Right cardiac atrium (tissue), 5 donors: ENCODE measurements around the gene SLX9. TPM values are rescaled to one million over a fixed set of nuclear protein-coding genes. Genes with fewer than 3 reads are reported as not detected.
A peak's percentile ranks its signal among the peaks of the same experiment; 100 is the strongest.
"Not testable (repeated sequence)": the region's sequence is repeated elsewhere in the genome, so short reads cannot be mapped to it uniquely, and the experiment has no call there.

Source experiments
- ATAC-seq, 2 donors: fragments of 200-7000 bp; cut with Tn5 transposase; one replicate each; pipeline versions ENCODE4 v1.8.0 to v1.9.1; 2020; ENCODE audit warnings: moderate library complexity in 2 of 2, mild to moderate bottlenecking in 1 of 2
- DNase-seq, 3 donors: peaks; one replicate each; pipeline ENCODE4 v3.0.0-alpha.2; 2020
- H3K27ac ChIP-seq: one replicate; pipeline ENCODE4 v1.5.1; 2013; ENCODE audit warnings: mild to moderate bottlenecking, low read length, control low read depth, moderate library complexity
- H3K27me3 ChIP-seq: one replicate; pipeline ENCODE4 v1.6.1; 2013; ENCODE audit not compliant: control insufficient read depth, insufficient read depth
- H3K4me1 ChIP-seq: one replicate; pipeline ENCODE4 v1.6.1; 2013; ENCODE audit warnings: low read length; ENCODE audit not compliant: control insufficient read depth, insufficient read depth
- H3K4me3 ChIP-seq: one replicate; pipeline ENCODE4 v1.5.1; 2013; ENCODE audit warnings: low read length, control low read depth
- H3K9me3 ChIP-seq: one replicate; pipeline ENCODE4 v1.6.1; 2013; ENCODE audit warnings: low read length; ENCODE audit not compliant: control insufficient read depth
- WGBS: extraction: QIAGEN DNeasy Blood & Tissue Kit; methylation state at CpG from one replicate; pipeline ENCODE4 v1.1.7; 2013; 5-methylcytosine and 5-hydroxymethylcytosine counted together
- intact Hi-C, 4 donors: fragments of 100-400 bp; cut with DNase I; formaldehyde crosslinking; loops; one replicate each; pipeline versions ENCODE4 v1.11.0 to v1.14.0; 2022 to 2023
- polyA plus RNA-seq: library from polyadenylated mRNA; stranded (reverse); fragments of 200-250 nt; gene quantifications from one replicate; pipeline ENCODE4 v1.2.3, GENCODE V29; 2013
- total RNA-seq, 4 donors: library from RNA; stranded (reverse); fragmentation: NEBNext Ultra II Directional; extraction: Animal tissue kit (Norgen Biotek cat#: 25700); gene quantifications; one replicate each; pipeline ENCODE4 v1.2.1, GENCODE V29; 2021
- donor health status: healthy with polysubstance abuse.
- donor health status: DM: no; HTN: yes; CAD: no.
- donor health status: DM: no; HTN: no; CAD: no.
- donor health status: DM: no; HTN: yes; CAD: no; lungs with severe emphysema.
- donor health status: DM: yes; HTN: yes; CAD: no.

SLX9 gene
- total and polyA plus RNA-seq, 5 donors: 19.2 to 26.5 (median 25.1) TPM

DNA sequence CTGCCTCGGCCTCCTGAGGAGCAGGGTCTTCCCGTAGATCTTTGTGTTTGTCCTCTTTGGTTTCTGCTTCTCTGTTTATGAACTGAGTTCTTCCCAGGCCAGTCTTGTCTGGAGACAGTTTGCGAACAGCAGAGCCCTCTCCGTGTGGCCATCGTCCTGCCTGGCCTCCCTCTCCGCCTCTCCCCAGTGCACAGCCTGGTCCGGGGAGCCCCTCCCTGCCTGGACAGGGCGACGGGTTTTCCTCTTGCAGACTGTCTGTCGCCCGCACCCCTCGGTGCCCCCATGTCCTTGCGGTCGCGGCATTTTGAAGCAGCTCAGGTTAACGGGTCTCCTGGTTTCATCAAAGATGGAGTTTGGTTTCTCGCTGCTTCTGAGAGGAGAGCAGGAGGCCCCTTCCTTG lies 34.8 kb downstream of the SLX9 start:
- Histone ChIP-seq H3K27me3 (no peaks in the 10 kb centered on the region), H3K9me3 (no peaks in the 10 kb centered on the region), H3K27ac (no peak overlapping the region), H3K4me1 (no peaks in the 10 kb centered on the region), H3K4me3 (no peak overlapping the region)
- ATAC-seq (no peak), DNase-seq (no peak)
- intact Hi-C loops: no loop called here
- 95% methylated on average over 17 of the region's 17 CpGs for WGBS

- Histone ChIP-seq H3K4me1 (peaks cover 1% of the 10 kb centered on the region), H3K4me3 (no peak overlapping the region), H3K27me3 (no peaks in the 10 kb centered on the region), H3K27ac (no peak overlapping the region), H3K9me3 (no peaks in the 10 kb centered on the region)
- no peak for DNase-seq
- ATAC-seq: peak; percentile 30 to 46
- 82% methylated on average over 42 of the region's 42 CpGs for WGBS
- intact Hi-C loops: no loop called here
Measured at GRCh38 chr21:44975720-44976555, 36.1 kb downstream of the SLX9 start.

GRCh38 chr21:44976556-44977393 lies 36.9 kb downstream of the SLX9 start:
- not testable (repeated sequence) for DNase-seq, ATAC-seq, H3K27ac ChIP-seq

DNA sequence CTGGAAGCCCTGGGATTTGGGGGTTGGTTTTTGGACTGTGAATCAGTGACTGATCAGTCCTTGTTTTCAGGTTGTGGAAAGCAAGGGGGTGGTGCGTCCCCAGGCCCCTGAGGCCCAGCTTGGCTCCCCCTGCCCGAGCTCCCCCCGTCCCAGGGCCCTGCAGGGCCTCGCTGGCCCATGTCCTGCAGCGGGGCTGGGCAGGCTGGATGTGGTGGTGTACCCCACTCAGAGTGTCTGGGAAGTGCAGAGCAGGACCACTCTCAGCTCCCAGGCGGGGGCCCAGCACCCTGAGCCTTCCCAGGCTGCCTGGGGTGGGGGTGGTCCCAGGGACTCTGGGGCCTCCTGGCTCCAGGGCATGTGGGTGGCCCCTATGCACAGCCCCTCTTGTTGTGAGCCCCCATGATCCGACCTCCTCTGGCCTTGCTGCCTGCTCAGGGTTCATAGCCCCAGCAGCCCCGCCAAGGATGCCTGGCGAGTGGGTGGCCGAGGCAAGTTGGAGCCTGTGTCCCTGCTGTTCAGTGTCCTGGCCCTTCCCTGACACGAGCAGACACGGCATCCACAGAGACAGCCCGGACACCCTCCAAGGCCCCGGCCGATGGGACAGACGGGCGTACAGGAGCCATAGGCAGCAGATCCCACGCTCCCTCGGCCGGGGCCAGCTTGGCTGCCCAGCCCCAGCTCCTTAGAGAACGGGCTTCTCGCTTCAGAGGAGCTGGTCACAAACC lies 37.9 kb downstream of the SLX9 start:
- 95% methylated on average over 22 of the region's 22 CpGs for WGBS
- Histone ChIP-seq H3K4me3 (no peak overlapping the region), H3K27ac (no peak overlapping the region), H3K4me1 (peaks cover 2% of the 10 kb centered on the region), H3K9me3 (no peaks in the 10 kb centered on the region), H3K27me3 (no peaks in the 10 kb centered on the region)
- intact Hi-C loops: no loop called here
- DNase-seq (no peak), ATAC-seq (no peak)

More at GRCh38 chr21:44976556-44977393, 36.9 kb downstream of the SLX9 start:
- H3K4me3 ChIP-seq, intact Hi-C loops, H3K9me3 ChIP-seq, H3K27me3 ChIP-seq, H3K4me1 ChIP-seq: not testable (repeated sequence)
- WGBS: 89% methylated on average over 25 of the region's 25 CpGs

DNA sequence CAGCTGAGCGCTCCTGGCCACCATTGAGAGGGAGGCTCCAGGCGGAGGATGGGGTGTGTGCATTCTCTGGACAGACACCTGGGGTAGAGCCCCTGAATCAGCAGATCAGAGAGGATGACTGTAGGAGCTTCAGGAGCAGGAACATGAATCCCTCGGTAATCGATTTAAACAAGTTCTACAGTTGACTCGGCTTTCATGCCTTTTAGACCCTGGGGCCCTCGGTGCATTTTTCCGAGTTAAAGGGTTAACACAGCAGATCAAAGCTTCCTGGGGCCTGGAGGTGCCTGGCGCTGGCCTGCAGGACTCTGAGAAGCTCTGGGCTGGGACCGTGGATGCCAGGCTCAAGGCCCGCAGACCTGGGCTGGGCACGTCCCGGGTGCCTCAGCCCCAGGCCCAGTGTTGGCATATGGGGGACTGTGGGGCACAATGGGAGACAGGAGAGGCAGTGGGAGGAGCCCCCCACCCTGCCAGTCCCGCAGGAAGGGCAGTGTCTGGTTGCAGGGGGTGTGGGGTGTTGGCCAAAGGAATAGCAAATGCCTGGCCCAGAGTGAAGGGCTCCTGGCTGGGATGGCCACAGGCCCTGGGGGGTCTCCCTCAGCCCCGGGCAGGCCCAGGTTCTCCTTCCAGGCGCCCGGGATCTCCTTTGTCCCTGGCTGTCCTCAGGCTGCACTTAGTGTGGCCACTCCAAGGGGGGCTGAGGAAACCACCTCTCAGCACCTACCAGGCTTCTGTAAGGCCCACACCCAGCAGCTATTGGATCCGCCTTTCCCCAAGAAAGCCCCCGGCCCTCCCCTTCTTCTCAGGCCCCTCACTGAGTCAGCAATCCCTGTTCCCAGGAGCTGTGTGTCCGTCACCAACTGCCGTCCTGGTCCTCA lies 40.1 kb downstream of the SLX9 start:
- Histone ChIP-seq H3K4me1 (peaks cover 2% of the 10 kb centered on the region), H3K9me3 (no peaks in the 10 kb centered on the region), H3K4me3 (no peak overlapping the region), H3K27me3 (no peaks in the 10 kb centered on the region), H3K27ac (no peak overlapping the region)
- no peak for DNase-seq
- ATAC-seq: no peak
- intact Hi-C loops: no loop called here
- WGBS: 81% methylated on average over 20 of the region's 20 CpGs

DNA sequence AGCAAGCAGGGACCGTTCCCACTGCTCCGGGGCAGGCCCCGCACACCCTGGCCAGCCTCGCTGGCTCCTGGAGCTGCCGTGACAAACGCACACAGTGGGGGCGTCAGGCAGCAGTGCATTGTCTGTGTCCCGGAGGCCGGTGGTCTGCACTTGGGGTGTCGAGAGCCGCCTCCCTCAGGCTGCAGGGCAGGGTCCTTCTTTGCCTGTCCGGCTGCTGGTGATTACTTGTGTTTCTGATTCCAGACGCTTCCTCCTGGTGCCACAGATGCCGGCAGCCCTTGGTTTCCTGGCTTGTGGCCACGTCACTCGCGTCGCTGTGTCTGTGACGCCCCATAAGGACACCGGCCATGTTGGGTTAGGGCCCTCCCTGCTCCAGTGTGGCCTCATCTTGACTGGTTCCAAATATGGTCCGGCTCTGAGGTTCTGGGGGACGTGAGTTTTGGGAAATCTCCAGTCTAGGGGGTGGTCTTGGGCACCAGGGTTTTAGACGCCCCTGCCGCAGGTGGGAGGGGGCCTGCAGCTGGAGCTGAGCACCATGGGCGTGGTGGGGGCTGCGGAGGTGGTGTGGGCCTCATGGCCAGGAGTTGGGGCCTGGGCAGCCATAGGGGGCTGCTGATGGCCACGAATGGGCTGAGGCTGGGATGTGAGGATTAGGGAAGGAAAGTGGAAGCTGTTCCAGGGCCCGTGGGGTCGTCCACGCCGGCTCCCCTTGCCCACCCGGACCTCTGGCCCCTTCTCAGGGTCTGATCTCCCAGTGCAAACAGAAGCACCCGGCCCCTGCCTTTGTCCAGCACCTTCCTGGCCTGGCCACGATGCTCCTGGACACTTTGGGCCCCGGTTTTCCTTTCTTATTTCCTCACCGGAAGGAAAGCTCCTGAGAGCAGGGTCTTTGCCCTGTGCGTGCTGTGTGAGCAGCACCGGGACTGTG lies 41.0 kb downstream of the SLX9 start:
- peaks cover 2% of the 10 kb centered on the region for H3K4me1 ChIP-seq
- ATAC-seq (no peak), DNase-seq (peak in 2 of 3 donors; percentile 56 to 75)
- no peaks in the 10 kb centered on the region for H3K9me3 ChIP-seq
- WGBS: 68% methylated on average over 38 of the region's 38 CpGs
- no peaks in the 10 kb centered on the region for H3K27me3 ChIP-seq
- intact Hi-C loops: no loop called here
- H3K4me3 ChIP-seq: no peak overlapping the region
- peak overlapping the region; percentile 8 for H3K27ac ChIP-seq

DNA sequence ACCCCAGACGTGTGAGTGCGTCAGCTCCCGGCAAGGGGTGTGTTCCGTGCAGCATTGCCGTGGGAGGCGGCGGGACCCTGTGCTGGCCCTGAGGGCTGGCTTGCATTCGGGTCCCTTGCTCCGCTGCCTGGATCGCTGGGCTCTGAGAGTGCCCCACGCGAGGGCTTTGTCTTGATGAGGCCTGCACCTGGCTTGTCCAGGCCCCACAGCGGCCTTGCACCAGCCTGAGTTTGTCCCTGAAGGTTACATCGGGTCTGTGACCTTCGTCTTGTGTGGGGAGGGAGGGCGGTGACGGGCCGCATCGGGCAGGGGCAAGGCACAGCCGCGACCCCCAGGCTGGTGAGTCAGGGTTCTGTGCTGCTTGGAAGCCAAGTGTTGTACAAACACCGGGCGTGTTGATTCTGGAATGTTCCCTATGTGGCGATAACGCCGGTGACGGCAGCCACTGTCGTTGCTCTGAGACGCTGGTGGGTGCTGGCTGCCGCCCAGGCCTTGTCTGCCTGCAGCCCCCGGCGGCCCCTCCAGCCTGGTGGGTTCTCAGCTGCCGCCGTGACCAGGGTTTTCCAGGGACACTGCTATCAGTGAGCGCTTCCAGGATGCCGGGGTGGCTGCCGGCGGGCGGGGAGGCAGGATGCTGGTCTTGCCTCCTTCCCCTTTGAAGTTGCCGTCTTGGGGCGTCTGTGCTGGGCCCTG lies 42.9 kb downstream of the SLX9 start:
- peaks cover 2% of the 10 kb centered on the region for H3K4me1 ChIP-seq
- H3K27ac ChIP-seq: no peak overlapping the region
- peak; percentile 89 to 91 (median 91) for DNase-seq
- no peaks in the 10 kb centered on the region for H3K27me3 ChIP-seq
- ATAC-seq: peak; percentile 63 to 89
- 41% methylated on average over 41 of the region's 41 CpGs for WGBS
- intact Hi-C loops: no loop called here
- H3K9me3 ChIP-seq: no peaks in the 10 kb centered on the region
- H3K4me3 ChIP-seq: no peak overlapping the region

GRCh38 chr21:44983421-44984206 lies 43.8 kb downstream of the SLX9 start:
- H3K4me3 ChIP-seq: no peak overlapping the region
- peaks cover 2% of the 10 kb centered on the region for H3K4me1 ChIP-seq
- peak; percentile 21 to 50 (median 39) for DNase-seq
- intact Hi-C loops: no loop called here
- no peak for ATAC-seq
- 85% methylated on average over 20 of the region's 22 CpGs for WGBS
- no peaks in the 10 kb centered on the region for H3K27me3 ChIP-seq
- H3K9me3 ChIP-seq: no peaks in the 10 kb centered on the region
- no peak overlapping the region for H3K27ac ChIP-seq

- WGBS: 65% methylated on average over 20 of the region's 20 CpGs
Measured at GRCh38 chr21:44984428-44984791, 44.6 kb downstream of the SLX9 start.

More at GRCh38 chr21:44984428-44984791, 44.6 kb downstream of the SLX9 start:
- DNase-seq (peak; percentile 20 to 59 (median 54)), ATAC-seq (no peak)
- intact Hi-C loops: no loop called here
- Histone ChIP-seq H3K4me1 (peaks cover 2% of the 10 kb centered on the region), H3K27me3 (no peaks in the 10 kb centered on the region), H3K4me3 (no peak overlapping the region), H3K9me3 (no peaks in the 10 kb centered on the region), H3K27ac (no peak overlapping the region)
